Neural crest cell (in vitro differentiated cells): ENCODE data around the gene TSC22D3. TPM values are rescaled to one million over a fixed set of nuclear protein-coding genes. Genes with fewer than 3 reads are reported as not detected.

ENCODE experiments used
- DNase-seq: peaks from one replicate; pipeline ENCODE4 v3.0.0; 2021; ENCODE audit warnings: low read depth, mixed read lengths, low spot score
- H3K27ac Mint-ChIP-seq: one replicate; pipeline ENCODE4 v1.8.0; 2021; ENCODE audit warnings: mild to moderate bottlenecking, mixed read lengths; ENCODE audit not compliant: unreplicated experiment
- H3K27me3 Mint-ChIP-seq: 2 replicates; pipeline ENCODE4 v1.8.0; 2021; ENCODE audit warnings: low read depth, mild to moderate bottlenecking, mixed read lengths
- H3K36me3 Mint-ChIP-seq: 2 replicates; pipeline ENCODE4 v1.8.0; 2021; ENCODE audit warnings: low read depth, mild to moderate bottlenecking, mixed read lengths
- H3K4me1 Mint-ChIP-seq: 2 replicates; pipeline ENCODE4 v1.8.0; 2021; ENCODE audit warnings: mixed read lengths
- H3K4me3 Mint-ChIP-seq: one replicate; pipeline ENCODE4 v1.8.0; 2021; ENCODE audit warnings: mild to moderate bottlenecking, mixed read lengths
- H3K9me3 Mint-ChIP-seq: 2 replicates; pipeline ENCODE4 v1.8.0; 2021; ENCODE audit warnings: mixed read lengths
- total RNA-seq: library from RNA; stranded (reverse); gene quantifications from 2 replicates; pipeline ENCODE4 v1.2.1, GENCODE V29; 2021
- TF ChIP-seq, protein P1 (sequence below): fragments of 200-600 bp; sonication (generic); conservative IDR thresholded peaks from 2 replicates; pipeline ENCODE4 v1.5.0; 2021; ENCODE audit warnings: antibody characterized with exemption, mild to moderate bottlenecking

Gene TSC22D3
- total RNA-seq, 1 donor from 2014 or later = 22.3 TPM

DNA sequence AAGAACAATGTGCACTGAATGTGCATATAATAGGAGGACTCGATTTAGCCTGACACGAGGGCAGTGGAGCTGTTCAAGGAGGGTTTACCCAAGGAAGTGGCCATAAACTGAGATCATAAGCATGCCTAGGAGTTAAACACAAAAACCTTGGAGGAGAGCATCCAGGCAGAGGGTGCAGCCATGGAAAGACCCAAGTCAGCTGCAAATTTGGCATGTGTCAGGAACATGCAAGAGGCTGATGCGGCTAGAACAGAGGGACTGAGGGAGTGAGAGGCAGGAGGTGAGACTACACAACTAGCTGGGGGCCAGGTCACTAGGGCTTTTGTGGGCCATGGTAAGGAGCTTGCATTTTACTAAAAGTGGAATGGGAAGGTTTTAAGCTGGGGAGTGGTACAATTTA is 91.7 kb downstream of the TSC22D3 start:
- no peak overlapping the region for H3K4me3 Mint-ChIP-seq
- H3K9me3 Mint-ChIP-seq = peaks cover 5% of the 10 kb centered on the region
- H3K27me3 Mint-ChIP-seq = no peaks in the 10 kb centered on the region
- peaks cover 6% of the 10 kb centered on the region for H3K4me1 Mint-ChIP-seq
- H3K27ac Mint-ChIP-seq = no peak overlapping the region
- peaks cover 4% of the 10 kb centered on the region for H3K36me3 Mint-ChIP-seq
- TF ChIP-seq, protein P1, sequence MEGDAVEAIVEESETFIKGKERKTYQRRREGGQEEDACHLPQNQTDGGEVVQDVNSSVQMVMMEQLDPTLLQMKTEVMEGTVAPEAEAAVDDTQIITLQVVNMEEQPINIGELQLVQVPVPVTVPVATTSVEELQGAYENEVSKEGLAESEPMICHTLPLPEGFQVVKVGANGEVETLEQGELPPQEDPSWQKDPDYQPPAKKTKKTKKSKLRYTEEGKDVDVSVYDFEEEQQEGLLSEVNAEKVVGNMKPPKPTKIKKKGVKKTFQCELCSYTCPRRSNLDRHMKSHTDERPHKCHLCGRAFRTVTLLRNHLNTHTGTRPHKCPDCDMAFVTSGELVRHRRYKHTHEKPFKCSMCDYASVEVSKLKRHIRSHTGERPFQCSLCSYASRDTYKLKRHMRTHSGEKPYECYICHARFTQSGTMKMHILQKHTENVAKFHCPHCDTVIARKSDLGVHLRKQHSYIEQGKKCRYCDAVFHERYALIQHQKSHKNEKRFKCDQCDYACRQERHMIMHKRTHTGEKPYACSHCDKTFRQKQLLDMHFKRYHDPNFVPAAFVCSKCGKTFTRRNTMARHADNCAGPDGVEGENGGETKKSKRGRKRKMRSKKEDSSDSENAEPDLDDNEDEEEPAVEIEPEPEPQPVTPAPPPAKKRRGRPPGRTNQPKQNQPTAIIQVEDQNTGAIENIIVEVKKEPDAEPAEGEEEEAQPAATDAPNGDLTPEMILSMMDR = no peak
- no peak for DNase-seq

DNA sequence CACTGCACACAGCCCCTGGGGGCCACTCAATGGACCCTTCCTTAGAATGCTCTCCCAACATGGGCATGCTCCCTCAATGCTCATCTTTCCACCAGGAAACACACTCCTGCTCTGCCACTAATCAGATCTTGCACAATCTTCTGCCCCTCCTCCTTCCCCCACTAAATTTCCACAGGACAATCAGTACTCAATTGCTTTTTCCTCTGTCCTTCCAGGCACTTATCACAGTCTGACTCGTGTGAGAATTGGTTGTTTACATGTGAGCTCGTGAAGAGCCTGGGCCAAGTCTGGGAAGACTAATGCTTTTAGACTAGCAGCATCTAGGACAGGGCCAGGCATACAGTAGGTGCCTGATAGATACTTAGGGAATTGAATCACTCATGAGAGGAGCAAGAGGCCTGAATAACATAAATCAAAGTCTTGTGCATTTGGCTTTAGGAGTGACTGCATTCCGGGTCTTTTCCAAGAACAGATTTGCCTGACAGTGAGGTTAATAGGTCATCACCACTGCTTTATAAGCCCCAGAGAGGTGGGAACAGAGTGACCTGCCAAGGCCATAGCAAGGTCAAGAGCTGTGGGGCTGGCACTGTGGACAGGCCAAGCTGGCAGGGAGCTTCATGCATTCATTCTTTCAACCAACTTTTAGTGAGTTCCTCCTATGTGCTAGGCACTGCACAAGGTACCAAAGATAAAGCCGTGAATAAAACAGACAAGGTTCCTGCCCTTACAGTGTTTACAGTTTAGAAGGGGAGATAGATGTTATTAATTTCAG is 92.3 kb downstream of the TSC22D3 start:
- Mint-ChIP-seq H3K27me3 (peaks cover 2% of the 10 kb centered on the region), H3K9me3 (peaks cover 5% of the 10 kb centered on the region), H3K4me1 (peaks cover 4% of the 10 kb centered on the region), H3K27ac (no peak overlapping the region), H3K36me3 (peaks cover 4% of the 10 kb centered on the region), H3K4me3 (no peak overlapping the region)
- TF ChIP-seq, protein P1 = no peak
- no peak for DNase-seq

DNA sequence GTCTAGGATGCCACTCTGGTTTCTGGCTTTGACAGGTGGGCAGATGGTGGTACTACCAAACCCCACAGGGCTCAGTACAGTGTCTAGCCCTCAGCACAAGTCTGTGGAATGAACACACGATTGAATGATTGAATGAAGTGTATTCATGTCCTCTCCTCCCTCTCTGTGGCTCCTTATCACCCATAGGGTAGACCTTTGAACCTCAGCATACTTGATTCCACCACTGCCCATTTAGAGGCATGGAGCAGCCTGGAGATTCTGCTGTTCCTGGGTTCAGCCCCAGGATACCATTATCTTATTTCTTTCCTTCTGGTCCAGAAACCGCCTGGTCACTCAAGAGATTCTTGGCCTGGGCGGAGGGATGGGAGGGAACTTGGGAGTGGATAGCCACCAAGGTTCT is 93.3 kb downstream of the TSC22D3 start:
- H3K36me3 Mint-ChIP-seq = peaks cover 4% of the 10 kb centered on the region
- H3K4me1 Mint-ChIP-seq = peaks cover 2% of the 10 kb centered on the region
- H3K9me3 Mint-ChIP-seq = peaks cover 5% of the 10 kb centered on the region
- TF ChIP-seq, protein P1 = no peak
- no peak overlapping the region for H3K4me3 Mint-ChIP-seq
- no peak overlapping the region for H3K27ac Mint-ChIP-seq
- peaks cover 5% of the 10 kb centered on the region for H3K27me3 Mint-ChIP-seq
- DNase-seq = no peak

DNA sequence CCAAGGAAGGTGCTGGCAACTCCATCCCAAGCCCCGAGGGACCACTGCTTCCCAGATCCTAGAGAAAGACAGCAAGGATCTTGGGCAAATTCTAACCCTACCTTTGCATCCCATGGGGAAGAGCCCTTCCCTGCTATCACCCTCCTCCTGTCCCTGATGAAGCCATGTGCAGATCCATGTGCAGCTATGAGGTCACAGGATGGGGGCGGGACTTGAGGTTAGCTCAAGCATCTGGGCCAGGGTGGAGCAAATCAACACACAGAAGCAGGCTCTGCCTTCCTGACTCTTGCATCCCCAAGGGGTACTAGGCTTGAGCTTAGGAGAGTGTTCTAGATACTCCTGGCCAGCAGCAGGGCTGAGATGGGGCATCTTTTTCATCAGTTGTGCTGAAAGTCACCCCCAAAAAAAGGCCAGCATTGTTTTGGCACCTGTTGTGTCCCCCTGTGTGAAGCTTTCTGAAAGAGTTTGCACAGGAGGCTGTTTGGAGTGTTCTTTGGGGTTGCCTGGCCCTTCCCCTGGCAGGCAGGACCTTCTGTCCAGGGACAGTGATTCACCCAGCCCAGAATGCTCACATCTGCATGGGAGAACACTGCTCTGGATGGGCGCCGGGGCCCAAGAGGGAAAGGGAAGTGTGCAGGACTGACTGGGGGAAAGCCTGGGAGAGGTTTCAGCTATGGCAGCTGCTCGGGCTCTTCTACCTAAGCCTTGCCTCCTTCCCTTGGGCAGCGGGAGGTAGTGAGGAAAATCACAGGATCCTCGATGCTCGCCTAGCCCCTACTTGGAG is 96.4 kb downstream of the TSC22D3 start:
- peaks cover 4% of the 10 kb centered on the region for H3K4me1 Mint-ChIP-seq
- H3K27me3 Mint-ChIP-seq = peaks cover 20% of the 10 kb centered on the region
- peaks cover 4% of the 10 kb centered on the region for H3K36me3 Mint-ChIP-seq
- peaks cover 5% of the 10 kb centered on the region for H3K9me3 Mint-ChIP-seq
- TF ChIP-seq, protein P1 = no peak
- no peak for DNase-seq
- no peak overlapping the region for H3K4me3 Mint-ChIP-seq
- no peak overlapping the region for H3K27ac Mint-ChIP-seq

DNA sequence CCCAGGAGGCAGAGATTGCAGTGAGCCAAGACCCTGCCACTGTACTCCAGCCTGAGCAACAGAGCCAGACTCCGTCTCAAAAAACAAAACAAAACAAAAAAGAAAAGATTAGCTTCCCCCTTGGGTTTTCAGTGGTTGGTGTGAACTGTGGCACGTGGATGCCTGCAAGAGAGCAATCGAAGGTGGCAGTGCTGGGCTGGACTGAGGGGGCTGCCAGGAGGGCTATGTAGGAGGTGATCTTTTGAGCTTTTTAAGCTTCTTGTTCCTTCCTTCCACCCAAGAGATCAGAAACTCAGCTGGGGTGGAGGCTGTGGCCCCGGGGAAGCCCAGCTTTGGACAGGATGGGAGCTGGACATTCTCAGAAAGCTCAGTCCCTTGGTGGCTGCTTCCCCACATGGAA is 97.7 kb downstream of the TSC22D3 start:
- TF ChIP-seq, protein P1 = no peak
- Mint-ChIP-seq H3K4me3 (no peak overlapping the region), H3K4me1 (peaks cover 4% of the 10 kb centered on the region), H3K36me3 (peaks cover 4% of the 10 kb centered on the region), H3K9me3 (peaks cover 5% of the 10 kb centered on the region), H3K27me3 (peaks cover 20% of the 10 kb centered on the region), H3K27ac (no peak overlapping the region)
- DNase-seq = no peak
